GM21529 (cell line): ENCODE results near the gene DCUN1D3.
"Not testable (repeated sequence)": the region's sequence is repeated elsewhere in the genome, so short reads cannot be mapped to it uniquely, and the experiment has no call there.

Experiments
- ATAC-seq: cut with Tn5 transposase; IDR thresholded peaks from one replicate; pipeline ENCODE4 v1.9.1; 2021; ENCODE audit not compliant: unreplicated experiment

Gene DCUN1D3

GRCh38 chr16:20900299-20901067 is at the start of gene DCUN1D3, which contains the start of gene LYRM1:
DCUN1D3 (minus strand) TSS chr16:20900358; CDS start chr16:20862538, 37,820 bp downstream.
LYRM1 (plus strand) TSS chr16:20900771; CDS start chr16:20915556, 14,785 bp downstream.
- ATAC-seq = peak; percentile 76

GRCh38 chr16:20949660-20950059 is 49.5 kb upstream of the DCUN1D3 start:
- ATAC-seq = no peak

- no peak for ATAC-seq
Observed at GRCh38 chr16:20948444-20948843, 48.3 kb upstream of the DCUN1D3 start.

- no peak for ATAC-seq
Observed at GRCh38 chr16:20946015-20946629, 46.0 kb upstream of the DCUN1D3 start.

- not testable (repeated sequence) for ATAC-seq
Observed at GRCh38 chr16:20945575-20945875, 45.4 kb upstream of the DCUN1D3 start.

GRCh38 chr16:20944861-20945574 is 44.9 kb upstream of the DCUN1D3 start:
- no peak for ATAC-seq

GRCh38 chr16:20942256-20942655 is 42.1 kb upstream of the DCUN1D3 start:
- no peak for ATAC-seq

GRCh38 chr16:20941636-20941926 is 41.4 kb upstream of the DCUN1D3 start:
- no peak for ATAC-seq

GRCh38 chr16:20940871-20941635 is 40.9 kb upstream of the DCUN1D3 start:
- ATAC-seq = no peak

GRCh38 chr16:20939611-20940010 is 39.5 kb upstream of the DCUN1D3 start:
- ATAC-seq = no peak

GRCh38 chr16:20938426-20938825 is 38.3 kb upstream of the DCUN1D3 start:
- ATAC-seq = no peak

GRCh38 chr16:20937736-20938135 is 37.6 kb upstream of the DCUN1D3 start:
- no peak for ATAC-seq

- ATAC-seq = no peak
Observed at GRCh38 chr16:20933589-20933988, 33.4 kb upstream of the DCUN1D3 start.

- ATAC-seq = no peak
Observed at GRCh38 chr16:20931066-20931600, 31.0 kb upstream of the DCUN1D3 start.

- ATAC-seq = no peak
Observed at GRCh38 chr16:20930365-20930690, 30.2 kb upstream of the DCUN1D3 start.

GRCh38 chr16:20929676-20930364 is 29.7 kb upstream of the DCUN1D3 start:
- not testable (repeated sequence) for ATAC-seq

- ATAC-seq = no peak
Observed at GRCh38 chr16:20928774-20929411, 28.7 kb upstream of the DCUN1D3 start.

GRCh38 chr16:20925751-20926150 is 25.6 kb upstream of the DCUN1D3 start:
- no peak for ATAC-seq

GRCh38 chr16:20923876-20924275 is 23.7 kb upstream of the DCUN1D3 start:
- no peak for ATAC-seq

GRCh38 chr16:20920799-20921198 is 20.6 kb upstream of the DCUN1D3 start:
- no peak for ATAC-seq
